Measurements from ENCODE around the gene ZSCAN10.
"Not testable (repeated sequence)": the region's sequence is repeated elsewhere in the genome, so short reads cannot be mapped to it uniquely, and the experiment has no call there.

GRCh38 chr16:3055734-3056115, 43.4 kb downstream of the ZSCAN10 start:
- not testable (repeated sequence) for TF ChIP-seq POLR2AphosphoS5, POLR2A, EP300, CTCF (IDR thresholded peaks at IDR 0.05)

Data from gastroesophageal sphincter (tissue), 3 donors.